Muscle of leg (tissue), 11 donors: ENCODE measurements around the gene ZNF185. TPM values are rescaled to one million over a fixed set of nuclear protein-coding genes. Genes with fewer than 3 reads are reported as not detected.

ENCODE experiments used
- DNase-seq: peaks from one replicate; pipeline ENCODE4 v3.0.0; 2013
- H3K27ac ChIP-seq: one replicate; pipeline ENCODE4 v1.5.1; 2013; ENCODE audit warnings: mild to moderate bottlenecking, low read length, control low read depth
- H3K27me3 ChIP-seq: one replicate; pipeline ENCODE4 v1.6.1; 2013; ENCODE audit warnings: low read length; ENCODE audit not compliant: control insufficient read depth, insufficient read depth
- H3K36me3 ChIP-seq: one replicate; pipeline ENCODE4 v1.6.1; 2013; ENCODE audit warnings: low read length; ENCODE audit not compliant: control insufficient read depth, insufficient read depth
- H3K4me1 ChIP-seq: one replicate; pipeline ENCODE4 v1.6.1; 2013; ENCODE audit warnings: low read length; ENCODE audit not compliant: control insufficient read depth, insufficient read depth
- H3K4me3 ChIP-seq: one replicate; pipeline ENCODE4 v1.5.1; 2013; ENCODE audit warnings: low read length, control low read depth
- H3K9me3 ChIP-seq: replicated peaks from 2 replicates; pipeline ENCODE4 v1.6.1; 2013; ENCODE audit warnings: low read depth, low read length; ENCODE audit not compliant: control insufficient read depth
- WGBS: methylation state at CpG from one replicate; pipeline ENCODE4 v1.1.5; 2013; ENCODE audit warnings: missing lambda C conversion rate; ENCODE audit not compliant: insufficient coverage; 5-methylcytosine and 5-hydroxymethylcytosine counted together
- polyA plus RNA-seq, 8 donors: library from polyadenylated mRNA; unstranded; fragments of 120-200 nt; gene quantifications; one replicate each; pipeline versions ENCODE4 v1.2.1 to v1.2.3, GENCODE V29; 2013; ENCODE audit warnings: inconsistent platforms in 1 of 8, low replicate concordance in 1 of 8; ENCODE audit not compliant: insufficient read length in 8 of 8, insufficient read depth in 1 of 8
- total RNA-seq: library from RNA; stranded (reverse); fragments of 120-200 nt; gene quantifications from one replicate; pipeline ENCODE4 v1.2.4, GENCODE V29; 2013

The ZNF185 gene
- total and polyA plus RNA-seq, 9 donors, result 8.1 to 98.7 (median 18.3) TPM

DNA sequence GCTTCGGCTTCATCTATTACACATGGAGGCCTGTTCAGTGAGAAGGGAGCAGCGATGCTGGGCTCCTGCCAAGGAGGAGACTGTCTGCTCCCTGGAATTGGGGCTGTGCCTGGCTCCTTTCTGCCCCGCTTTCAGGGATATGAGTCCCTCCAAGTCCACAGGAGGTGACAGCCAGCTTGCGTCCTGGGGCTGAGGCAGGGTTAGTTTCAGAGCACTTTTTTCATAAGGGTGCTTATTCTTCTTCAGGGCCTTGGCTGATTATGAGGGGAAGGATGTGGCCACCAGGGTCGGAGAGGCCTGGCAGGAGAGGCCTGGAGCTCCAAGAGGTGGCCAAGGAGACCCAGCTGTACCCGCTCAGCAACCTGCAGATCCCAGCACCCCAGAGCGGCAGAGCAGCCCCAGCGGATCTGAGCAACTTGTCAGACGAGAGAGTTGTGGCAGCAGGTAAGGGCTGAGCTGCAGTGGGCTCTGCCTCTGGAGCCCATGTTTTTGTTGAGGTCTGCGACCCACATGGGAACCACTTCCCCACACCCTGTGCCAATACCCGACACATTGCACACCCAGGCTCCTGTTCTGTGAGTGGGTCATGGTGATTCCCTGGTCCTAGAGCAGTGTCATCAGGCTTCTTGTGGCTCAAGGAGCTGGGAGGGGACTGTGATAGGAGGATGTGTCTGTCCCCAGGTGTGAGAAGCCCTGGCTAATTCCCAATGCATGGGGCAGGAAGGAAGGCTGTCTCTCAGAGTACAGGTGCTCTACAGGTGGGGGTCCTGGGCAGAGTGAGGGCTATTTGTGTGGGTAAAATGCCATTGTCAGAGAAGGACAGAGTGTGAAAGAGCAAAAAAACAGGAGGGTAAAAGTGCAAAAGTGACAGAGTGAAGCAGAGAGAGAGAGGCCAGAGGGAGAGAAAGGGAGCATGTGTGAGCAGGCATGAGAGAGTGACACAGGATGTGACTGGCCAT lies 47.4 kb downstream of the ZNF185 start:
- Histone ChIP-seq H3K4me1 (peaks cover 5% of the 10 kb centered on the region), H3K27ac (no peak overlapping the region), H3K36me3 (no peaks in the 10 kb centered on the region), H3K4me3 (no peak overlapping the region), H3K27me3 (peaks cover 13% of the 10 kb centered on the region), H3K9me3 (no peaks in the 10 kb centered on the region)
- no peak for DNase-seq
- 86% methylated on average over 8 of the region's 11 CpGs for WGBS

GRCh38 chrX:152946681-152947080 lies 48.8 kb downstream of the ZNF185 start:
- WGBS, result 85% methylated on average over 6 of the region's 6 CpGs
- no peaks in the 10 kb centered on the region for H3K9me3 ChIP-seq
- H3K36me3 ChIP-seq, result no peaks in the 10 kb centered on the region
- H3K27me3 ChIP-seq, result peaks cover 13% of the 10 kb centered on the region
- no peak overlapping the region for H3K27ac ChIP-seq
- peaks cover 5% of the 10 kb centered on the region for H3K4me1 ChIP-seq
- H3K4me3 ChIP-seq, result no peak overlapping the region
- DNase-seq, result no peak

Other genes starting within 250 kb of the ZNF185 start
- not detected for gene MAGEA3, start 199.3 kb upstream of the ZNF185 start, total RNA-seq
- not detected for gene MAGEA3, start 199.3 kb upstream of the ZNF185 start, polyA plus RNA-seq
- not detected for gene CSAG2, start 188.8 kb upstream of the ZNF185 start, total RNA-seq
- not detected for gene CSAG2, start 188.8 kb upstream of the ZNF185 start, polyA plus RNA-seq
- not detected for gene MAGEA2B, start 183.4 kb upstream of the ZNF185 start, total RNA-seq
- gene MAGEA2B, start 183.4 kb upstream of the ZNF185 start, polyA plus RNA-seq, result not detected
- not detected for gene CSAG1, start 164.3 kb upstream of the ZNF185 start, total RNA-seq
- not detected for gene CSAG1, start 164.3 kb upstream of the ZNF185 start, polyA plus RNA-seq
- gene MAGEA12, start 164.3 kb upstream of the ZNF185 start, total RNA-seq, result not detected
- gene MAGEA12, start 164.3 kb upstream of the ZNF185 start, polyA plus RNA-seq, result not detected
- gene MAGEA2, start 144.2 kb upstream of the ZNF185 start, total RNA-seq, result not detected
- gene MAGEA2, start 144.2 kb upstream of the ZNF185 start, polyA plus RNA-seq, result not detected
- not detected for gene CSAG3, start 138.8 kb upstream of the ZNF185 start, total RNA-seq
- not detected for gene CSAG3, start 138.8 kb upstream of the ZNF185 start, polyA plus RNA-seq
- not detected for gene MAGEA6, start 128.4 kb upstream of the ZNF185 start, total RNA-seq
- gene MAGEA6, start 128.4 kb upstream of the ZNF185 start, polyA plus RNA-seq, result under 1 TPM in 2 of 8 donors, not detected in 6; 0.06 to 0.10 TPM
- gene CETN2, start 67.3 kb upstream of the ZNF185 start, total RNA-seq, result 35.5 TPM
- 10 to 100 TPM; 31.3 to 40.2 (median 33.0) TPM for gene CETN2, start 67.3 kb upstream of the ZNF185 start, polyA plus RNA-seq
- 6.8 TPM for gene NSDHL, start 67.0 kb upstream of the ZNF185 start, total RNA-seq
- gene NSDHL, start 67.0 kb upstream of the ZNF185 start, polyA plus RNA-seq, result 10 to 100 TPM; 11.7 to 18.1 (median 13.6) TPM
- gene PNMA5, start 96.0 kb downstream of the ZNF185 start, total RNA-seq, result not detected
- not detected for gene PNMA5, start 96.0 kb downstream of the ZNF185 start, polyA plus RNA-seq
- gene PNMA3, start 158.4 kb downstream of the ZNF185 start, total RNA-seq, result 1.2 TPM
- 1 to 10 TPM in 6 of 8 donors, under 1 TPM in 2; 0.76 to 4.3 (median 1.6) TPM for gene PNMA3, start 158.4 kb downstream of the ZNF185 start, polyA plus RNA-seq
- gene PNMA6A, start 174.4 kb downstream of the ZNF185 start, total RNA-seq, result 3.7 TPM
- 1 to 10 TPM in 7 of 8 donors, under 1 TPM in 1; 0.86 to 4.1 (median 3.2) TPM for gene PNMA6A, start 174.4 kb downstream of the ZNF185 start, polyA plus RNA-seq